ENCODE measurements around the gene TSPAN1. TPM values are rescaled to one million over a fixed set of nuclear protein-coding genes. Genes with fewer than 3 reads are reported as not detected.

Gene TSPAN1
- total and polyA plus RNA-seq, 11 donors = 0.63 to 5.5 (median 1.1) TPM

DNA sequence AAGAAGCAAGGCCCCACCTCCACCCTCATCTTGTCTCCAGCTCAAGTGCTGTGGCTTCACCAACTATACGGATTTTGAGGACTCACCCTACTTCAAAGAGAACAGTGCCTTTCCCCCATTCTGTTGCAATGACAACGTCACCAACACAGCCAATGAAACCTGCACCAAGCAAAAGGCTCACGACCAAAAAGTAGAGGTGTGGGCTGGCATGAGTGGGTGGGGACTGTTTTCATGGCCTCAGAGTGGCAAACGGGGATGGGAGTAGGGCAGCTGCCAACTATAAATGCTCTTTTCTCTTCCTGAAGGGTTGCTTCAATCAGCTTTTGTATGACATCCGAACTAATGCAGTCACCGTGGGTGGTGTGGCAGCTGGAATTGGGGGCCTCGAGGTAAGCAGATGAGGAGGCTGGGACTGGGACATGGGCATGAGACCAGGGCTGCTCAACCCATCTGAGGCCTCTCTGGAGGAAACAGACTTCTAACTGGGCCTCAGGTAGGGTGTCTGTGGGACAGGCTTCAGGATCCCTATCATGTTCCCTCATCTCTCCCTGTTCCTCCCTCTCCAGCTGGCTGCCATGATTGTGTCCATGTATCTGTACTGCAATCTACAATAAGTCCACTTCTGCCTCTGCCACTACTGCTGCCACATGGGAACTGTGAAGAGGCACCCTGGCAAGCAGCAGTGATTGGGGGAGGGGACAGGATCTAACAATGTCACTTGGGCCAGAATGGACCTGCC is 10.2 kb downstream of the TSPAN1 start:
- no peaks in the 10 kb centered on the region for H3K9me3 ChIP-seq
- WGBS, 4 donors = 72 to 90% (median 86%) methylated on average over 7 of the region's 7 CpGs
- peak overlapping the region in 3 of 12 donors; percentile 8 to 17 (median 11) for H3K27ac ChIP-seq
- H3K4me1 ChIP-seq = peaks cover 0 to 57% (median 23%) of the 10 kb centered on the region in 12 donors
- ATAC-seq (no peak), DNase-seq (no peak)
- no peaks in the 10 kb centered on the region for H3K27me3 ChIP-seq
- intact Hi-C loops (cut with DNase I) = no loop called here
- no peak for TF ChIP-seq POLR2A (IDR thresholded peaks at IDR 0.05)
- TF ChIP-seq, protein P1, sequence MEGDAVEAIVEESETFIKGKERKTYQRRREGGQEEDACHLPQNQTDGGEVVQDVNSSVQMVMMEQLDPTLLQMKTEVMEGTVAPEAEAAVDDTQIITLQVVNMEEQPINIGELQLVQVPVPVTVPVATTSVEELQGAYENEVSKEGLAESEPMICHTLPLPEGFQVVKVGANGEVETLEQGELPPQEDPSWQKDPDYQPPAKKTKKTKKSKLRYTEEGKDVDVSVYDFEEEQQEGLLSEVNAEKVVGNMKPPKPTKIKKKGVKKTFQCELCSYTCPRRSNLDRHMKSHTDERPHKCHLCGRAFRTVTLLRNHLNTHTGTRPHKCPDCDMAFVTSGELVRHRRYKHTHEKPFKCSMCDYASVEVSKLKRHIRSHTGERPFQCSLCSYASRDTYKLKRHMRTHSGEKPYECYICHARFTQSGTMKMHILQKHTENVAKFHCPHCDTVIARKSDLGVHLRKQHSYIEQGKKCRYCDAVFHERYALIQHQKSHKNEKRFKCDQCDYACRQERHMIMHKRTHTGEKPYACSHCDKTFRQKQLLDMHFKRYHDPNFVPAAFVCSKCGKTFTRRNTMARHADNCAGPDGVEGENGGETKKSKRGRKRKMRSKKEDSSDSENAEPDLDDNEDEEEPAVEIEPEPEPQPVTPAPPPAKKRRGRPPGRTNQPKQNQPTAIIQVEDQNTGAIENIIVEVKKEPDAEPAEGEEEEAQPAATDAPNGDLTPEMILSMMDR (IDR thresholded peaks at IDR 0.05) = no peak
- H3K36me3 ChIP-seq = peaks cover 0 to 27% (median 11%) of the 10 kb centered on the region in 9 donors
- no peak overlapping the region for H3K4me3 ChIP-seq

GRCh38 chr1:46186076-46186475 is 11.2 kb downstream of the TSPAN1 start:
- Histone ChIP-seq H3K27ac (peak overlapping the region in 1 of 12 donors; percentile 20), H3K27me3 (no peaks in the 10 kb centered on the region), H3K4me1 (peaks cover 0 to 52% (median 23%) of the 10 kb centered on the region in 12 donors), H3K36me3 (peaks cover 0 to 37% (median 20%) of the 10 kb centered on the region in 9 donors), H3K9me3 (no peaks in the 10 kb centered on the region), H3K4me3 (no peak overlapping the region)
- ATAC-seq (no peak), DNase-seq (no peak)
- intact Hi-C loops (cut with DNase I) = no loop called here
- no peak for TF ChIP-seq POLR2A (IDR thresholded peaks at IDR 0.05)
- TF ChIP-seq, protein P1 (IDR thresholded peaks at IDR 0.05) = no peak
- WGBS, 4 donors = 83 to 93% (median 90%) methylated on average over 2 of the region's 2 CpGs

DNA sequence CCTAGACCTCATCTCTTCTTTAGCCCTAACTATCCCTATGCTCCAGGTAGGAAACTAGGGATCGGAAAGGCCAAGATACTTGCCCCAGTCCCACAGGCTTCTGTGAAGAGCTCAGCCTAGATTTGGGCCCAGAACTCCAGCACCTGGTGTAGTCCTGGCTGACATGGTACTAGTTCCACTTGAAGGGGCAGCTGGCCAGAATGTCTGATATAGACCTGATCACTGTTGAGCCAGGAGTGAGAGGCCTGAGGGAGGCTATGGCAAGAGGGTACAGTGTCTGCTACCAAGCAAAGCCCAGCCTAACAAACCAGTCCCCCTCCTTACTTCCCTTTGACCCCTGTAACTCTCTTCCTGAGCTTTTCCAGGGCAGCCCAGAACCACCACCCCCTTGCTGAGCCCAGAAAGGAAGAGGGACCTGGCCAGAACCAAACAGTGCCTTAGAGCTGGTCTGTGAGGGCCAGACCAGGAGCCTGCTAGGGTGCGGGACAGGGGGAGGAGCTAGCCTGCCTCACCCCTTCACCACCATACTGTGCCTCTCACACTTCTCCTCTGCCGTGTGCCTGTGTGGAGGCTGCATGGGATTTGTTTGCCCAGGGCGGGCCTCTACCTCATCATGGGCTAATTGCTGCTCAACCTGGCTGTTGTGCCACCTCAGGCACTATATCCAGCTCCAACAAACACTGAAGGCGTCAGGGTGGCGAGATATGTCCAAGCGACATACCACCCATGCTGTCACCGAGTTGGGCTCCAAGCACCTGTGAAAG is 12.4 kb downstream of the TSPAN1 start:
- no peak for TF ChIP-seq POLR2A (IDR thresholded peaks at IDR 0.05)
- TF ChIP-seq, protein P1 (IDR thresholded peaks at IDR 0.05) = no peak
- intact Hi-C loops (cut with DNase I) = no loop called here
- ATAC-seq (peak in 2 of 4 donors; percentile 9 to 17), DNase-seq (peak in 1 of 5 donors; percentile 37)
- peak overlapping the region in 8 of 12 donors; percentile 29 to 65 (median 41) for H3K27ac ChIP-seq
- no peak overlapping the region for H3K4me3 ChIP-seq
- peaks cover 0 to 45% (median 31%) of the 10 kb centered on the region in 9 donors for H3K36me3 ChIP-seq
- WGBS, 4 donors = 56 to 76% (median 70%) methylated on average over 7 to 8 of the region's 8 CpGs
- no peaks in the 10 kb centered on the region for H3K27me3 ChIP-seq
- peaks cover 0 to 49% (median 19%) of the 10 kb centered on the region in 12 donors for H3K4me1 ChIP-seq
- H3K9me3 ChIP-seq = no peaks in the 10 kb centered on the region

All from heart left ventricle (tissue), 16 donors.